Stimulated activated naive CD8-positive, alpha-beta T cell treated with anti-CD3 and anti-CD28 coated beads, Interleukin-15, Interleukin-2, amounts not matched to agents 100 ng/mL and 50 ng/mL, for 24 hours (primary cell): ENCODE measurements around the gene GPALPP1.
"Not testable (repeated sequence)": the region's sequence is repeated elsewhere in the genome, so short reads cannot be mapped to it uniquely, and the experiment has no call there.

Source experiments
- H3K27ac Mint-ChIP-seq: one replicate; pipeline ENCODE4 v1.8.0; 2021; ENCODE audit warnings: mild to moderate bottlenecking, mixed read lengths
- H3K27me3 Mint-ChIP-seq: one replicate; pipeline ENCODE4 v1.8.0; 2021; ENCODE audit warnings: mixed read lengths
- H3K36me3 Mint-ChIP-seq: one replicate; pipeline ENCODE4 v1.8.0; 2021; ENCODE audit warnings: low read depth, mixed read lengths
- H3K4me1 Mint-ChIP-seq: one replicate; pipeline ENCODE4 v1.8.0; 2021; ENCODE audit warnings: low read depth, mixed read lengths
- H3K4me3 Mint-ChIP-seq: one replicate; pipeline ENCODE4 v1.8.0; 2021; ENCODE audit warnings: mild to moderate bottlenecking, mixed read lengths
- H3K9me3 Mint-ChIP-seq: one replicate; pipeline ENCODE4 v1.8.0; 2021; ENCODE audit warnings: mixed read lengths

Gene GPALPP1

DNA sequence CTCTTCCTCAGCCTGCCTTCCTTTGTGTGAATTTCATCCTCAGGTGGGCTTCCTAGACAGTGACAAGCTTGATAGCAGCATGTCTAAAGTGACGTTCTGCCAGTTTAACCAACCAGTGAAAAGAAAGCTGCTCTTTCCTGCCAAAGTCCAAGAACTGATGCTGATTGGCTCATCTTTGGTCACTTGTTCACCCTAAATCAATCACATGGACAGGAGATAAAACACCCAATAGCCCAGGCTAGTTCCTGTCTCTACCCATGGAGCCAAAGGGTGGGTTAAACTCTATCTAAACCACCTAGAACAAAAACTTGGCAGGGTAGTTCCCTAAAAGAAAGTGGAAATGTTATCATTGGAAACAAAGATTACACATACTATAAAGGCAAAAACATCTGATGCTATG lies 50.8 kb downstream of the GPALPP1 start:
- Mint-ChIP-seq H3K9me3 (no peaks in the 10 kb centered on the region), H3K27ac (no peak overlapping the region), H3K4me3 (no peak overlapping the region), H3K27me3 (peaks cover 18% of the 10 kb centered on the region), H3K4me1 (no peaks in the 10 kb centered on the region), H3K36me3 (peaks cover 5% of the 10 kb centered on the region)

DNA sequence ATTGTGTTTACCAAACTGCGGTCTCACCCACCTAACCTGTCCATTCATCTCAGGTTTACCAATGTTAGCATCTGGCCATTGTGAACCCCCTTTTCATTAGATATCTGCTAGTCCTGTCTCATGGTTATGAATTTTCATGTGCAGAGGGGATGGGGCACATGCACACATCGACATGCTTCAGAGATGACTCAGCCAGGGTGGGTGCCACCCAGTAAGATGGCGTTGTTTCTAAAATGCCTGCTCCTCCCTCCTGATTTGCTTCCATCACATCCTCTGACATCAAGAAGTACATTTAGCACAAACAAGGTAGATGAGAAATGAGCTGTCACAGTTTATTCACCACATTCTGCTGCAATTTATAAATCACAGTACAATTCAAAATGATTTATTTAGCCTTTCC lies 51.3 kb downstream of the GPALPP1 start:
- no peaks in the 10 kb centered on the region for H3K4me1 Mint-ChIP-seq
- peaks cover 18% of the 10 kb centered on the region for H3K27me3 Mint-ChIP-seq
- H3K4me3 Mint-ChIP-seq, result no peak overlapping the region
- H3K36me3 Mint-ChIP-seq, result peaks cover 5% of the 10 kb centered on the region
- no peak overlapping the region for H3K27ac Mint-ChIP-seq
- H3K9me3 Mint-ChIP-seq, result no peaks in the 10 kb centered on the region

DNA sequence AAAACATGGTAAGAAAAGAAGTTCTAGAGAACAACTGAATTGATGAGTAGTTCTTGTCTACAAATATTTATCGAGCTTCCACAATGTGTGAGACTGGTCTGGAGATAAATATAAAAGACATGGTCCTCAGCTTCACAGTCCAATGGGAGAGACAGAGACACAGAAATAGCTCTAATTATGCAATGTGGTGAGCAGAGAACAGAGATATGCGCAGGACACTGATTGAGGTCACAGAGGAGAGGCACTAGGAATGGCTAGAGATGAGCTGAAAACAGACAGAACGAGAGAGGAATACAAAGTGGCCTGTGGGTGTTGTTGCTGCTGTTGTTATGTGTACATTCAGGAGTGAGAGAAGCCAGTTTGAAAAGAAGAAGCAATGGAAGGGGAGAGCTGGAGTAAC lies 53.2 kb downstream of the GPALPP1 start:
- no peaks in the 10 kb centered on the region for H3K36me3 Mint-ChIP-seq
- no peaks in the 10 kb centered on the region for H3K9me3 Mint-ChIP-seq
- H3K4me3 Mint-ChIP-seq, result no peak overlapping the region
- peaks cover 31% of the 10 kb centered on the region for H3K27me3 Mint-ChIP-seq
- peaks cover 7% of the 10 kb centered on the region for H3K4me1 Mint-ChIP-seq
- H3K27ac Mint-ChIP-seq, result no peak overlapping the region

DNA sequence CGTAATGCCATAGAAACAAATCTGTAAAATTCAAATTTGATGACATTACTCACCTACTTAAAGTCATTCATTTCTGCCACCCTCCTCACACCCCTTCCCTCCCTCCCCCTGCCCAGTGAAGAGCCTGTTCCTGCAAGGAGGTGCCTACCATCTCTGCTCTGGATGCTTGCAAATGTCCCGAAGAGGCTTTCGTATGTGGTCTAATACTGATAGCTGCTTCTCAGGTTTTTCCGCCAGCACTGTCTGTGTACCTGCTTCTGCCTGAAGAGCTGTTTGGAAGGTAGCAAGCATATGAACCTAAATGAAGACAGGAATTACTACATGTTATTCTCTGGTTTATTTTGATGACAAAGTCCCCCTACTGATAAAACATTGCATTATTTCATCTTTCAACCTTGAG lies 57.1 kb downstream of the GPALPP1 start:
- no peaks in the 10 kb centered on the region for H3K36me3 Mint-ChIP-seq
- peak overlapping the region; percentile 82 for H3K4me3 Mint-ChIP-seq
- no peak overlapping the region for H3K27ac Mint-ChIP-seq
- H3K27me3 Mint-ChIP-seq, result peaks cover 43% of the 10 kb centered on the region
- H3K9me3 Mint-ChIP-seq, result no peaks in the 10 kb centered on the region
- peaks cover 25% of the 10 kb centered on the region for H3K4me1 Mint-ChIP-seq

DNA sequence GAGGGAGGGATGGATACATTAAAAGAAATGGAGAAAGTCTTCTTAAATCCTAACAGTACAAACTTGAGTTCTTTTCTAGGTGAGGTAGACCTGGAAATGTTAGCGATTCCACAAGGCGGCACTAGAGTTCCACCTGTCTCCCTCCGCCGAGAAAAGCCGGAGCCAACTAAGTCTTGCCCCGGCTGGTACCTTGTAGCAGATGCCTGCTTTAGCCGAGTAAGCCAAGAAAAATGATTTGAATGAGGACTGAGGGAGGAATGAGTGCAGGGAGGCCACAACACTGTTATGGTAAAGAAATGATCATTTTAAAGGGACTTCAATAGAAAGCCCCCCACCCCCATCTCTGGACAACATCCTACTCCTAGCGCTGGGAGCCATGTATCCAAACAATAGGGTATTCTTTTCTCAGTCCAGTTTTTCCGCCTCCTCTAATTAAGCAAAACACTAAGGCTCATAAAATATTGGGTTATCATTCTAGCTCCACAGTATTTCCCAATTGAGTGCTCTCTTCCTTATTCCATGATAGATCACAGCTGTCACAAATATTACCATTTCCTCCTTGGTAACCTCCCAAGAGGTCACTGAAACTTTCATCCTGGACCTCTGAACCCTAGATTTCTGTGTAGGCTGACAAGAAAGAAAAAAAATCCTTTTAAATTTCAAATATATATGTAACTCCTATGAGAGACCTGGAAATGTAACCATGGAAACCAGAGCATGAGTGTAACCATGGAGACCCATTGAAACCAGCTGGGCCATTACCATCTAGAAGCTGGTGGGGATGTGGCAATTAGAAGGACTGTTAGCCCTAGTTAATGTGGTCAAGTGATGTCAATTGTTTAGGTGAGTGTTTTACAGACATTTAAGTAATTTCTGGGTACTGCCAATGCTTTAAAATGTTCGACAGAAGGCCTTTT lies 58.3 kb downstream of the GPALPP1 start:
- no peaks in the 10 kb centered on the region for H3K36me3 Mint-ChIP-seq
- peak overlapping the region; percentile 82 for H3K4me3 Mint-ChIP-seq
- H3K27me3 Mint-ChIP-seq, result peaks cover 49% of the 10 kb centered on the region
- no peaks in the 10 kb centered on the region for H3K9me3 Mint-ChIP-seq
- no peak overlapping the region for H3K27ac Mint-ChIP-seq
- H3K4me1 Mint-ChIP-seq, result peaks cover 25% of the 10 kb centered on the region

DNA sequence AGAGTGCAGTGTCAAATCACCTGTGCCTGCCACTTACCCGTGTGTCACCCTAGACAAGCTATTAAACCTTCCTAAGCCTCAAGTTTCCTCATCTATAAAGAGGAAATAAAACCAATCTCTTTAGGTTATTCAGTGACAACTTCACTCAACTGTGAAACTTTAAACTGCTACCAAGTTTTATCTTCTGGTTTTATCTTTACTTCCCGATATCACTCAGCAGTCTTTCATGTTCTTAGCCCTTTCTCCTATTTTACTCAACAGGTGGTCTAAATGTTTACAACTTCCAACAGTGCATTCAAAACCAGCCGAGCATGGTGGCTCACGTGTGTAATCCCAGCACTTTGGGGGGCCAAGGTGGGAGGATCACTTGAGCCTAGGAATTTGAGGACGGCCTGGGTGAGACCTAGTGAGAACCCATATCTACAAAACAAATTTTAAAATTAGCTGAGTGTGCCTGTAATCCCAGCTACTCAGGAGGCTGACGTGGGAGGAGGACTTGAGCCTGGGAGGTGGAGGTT lies 59.6 kb downstream of the GPALPP1 start:
- Mint-ChIP-seq H3K9me3 (no peaks in the 10 kb centered on the region), H3K4me1 (peaks cover 25% of the 10 kb centered on the region), H3K27me3 (peaks cover 50% of the 10 kb centered on the region), H3K27ac (peak overlapping the region; percentile 59), H3K36me3 (no peaks in the 10 kb centered on the region), H3K4me3 (no peak overlapping the region)

DNA sequence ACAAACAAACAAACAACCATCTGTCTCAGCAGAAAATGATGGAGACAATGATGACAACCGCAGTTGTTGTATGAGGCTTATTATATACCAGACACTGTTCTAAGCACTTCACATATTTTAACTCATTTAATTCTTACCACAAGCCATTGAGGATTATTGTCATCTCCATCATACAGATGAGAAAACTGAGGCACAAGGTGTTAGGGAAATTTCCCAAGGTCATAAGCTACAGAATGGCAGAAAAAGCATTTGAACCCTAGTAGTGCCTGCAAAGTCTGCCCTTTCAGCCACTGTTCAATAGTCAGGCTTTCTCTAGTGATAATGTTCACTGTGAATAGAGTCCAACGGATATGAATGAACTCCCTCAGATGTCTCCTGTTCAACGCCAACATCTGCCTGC lies 60.1 kb downstream of the GPALPP1 start:
- Mint-ChIP-seq H3K4me1 (peaks cover 26% of the 10 kb centered on the region), H3K27me3 (peaks cover 51% of the 10 kb centered on the region), H3K27ac (no peak overlapping the region), H3K4me3 (no peak overlapping the region), H3K9me3 (no peaks in the 10 kb centered on the region), H3K36me3 (no peaks in the 10 kb centered on the region)

DNA sequence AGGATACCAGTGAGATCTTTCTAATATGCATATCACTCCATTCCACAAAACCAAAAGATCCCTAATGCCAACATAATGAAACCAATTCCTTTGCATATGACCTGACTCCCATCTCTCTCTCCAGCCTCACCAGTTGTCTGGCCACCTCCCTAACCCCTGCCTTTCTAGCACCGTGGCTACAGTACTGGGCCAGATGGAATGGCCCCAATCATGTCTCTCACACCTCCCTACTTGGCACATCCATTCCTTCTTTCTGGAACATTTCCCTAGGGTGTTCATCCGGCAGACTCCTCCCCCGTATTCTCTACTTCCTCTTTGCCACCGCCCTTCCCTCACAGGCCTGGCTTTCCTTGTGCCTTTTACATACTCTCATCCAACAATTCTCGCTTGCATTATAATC lies 62.0 kb downstream of the GPALPP1 start:
- Mint-ChIP-seq H3K9me3 (no peaks in the 10 kb centered on the region), H3K4me3 (no peak overlapping the region), H3K27ac (no peak overlapping the region), H3K4me1 (peaks cover 45% of the 10 kb centered on the region), H3K36me3 (no peaks in the 10 kb centered on the region), H3K27me3 (peaks cover 47% of the 10 kb centered on the region)

DNA sequence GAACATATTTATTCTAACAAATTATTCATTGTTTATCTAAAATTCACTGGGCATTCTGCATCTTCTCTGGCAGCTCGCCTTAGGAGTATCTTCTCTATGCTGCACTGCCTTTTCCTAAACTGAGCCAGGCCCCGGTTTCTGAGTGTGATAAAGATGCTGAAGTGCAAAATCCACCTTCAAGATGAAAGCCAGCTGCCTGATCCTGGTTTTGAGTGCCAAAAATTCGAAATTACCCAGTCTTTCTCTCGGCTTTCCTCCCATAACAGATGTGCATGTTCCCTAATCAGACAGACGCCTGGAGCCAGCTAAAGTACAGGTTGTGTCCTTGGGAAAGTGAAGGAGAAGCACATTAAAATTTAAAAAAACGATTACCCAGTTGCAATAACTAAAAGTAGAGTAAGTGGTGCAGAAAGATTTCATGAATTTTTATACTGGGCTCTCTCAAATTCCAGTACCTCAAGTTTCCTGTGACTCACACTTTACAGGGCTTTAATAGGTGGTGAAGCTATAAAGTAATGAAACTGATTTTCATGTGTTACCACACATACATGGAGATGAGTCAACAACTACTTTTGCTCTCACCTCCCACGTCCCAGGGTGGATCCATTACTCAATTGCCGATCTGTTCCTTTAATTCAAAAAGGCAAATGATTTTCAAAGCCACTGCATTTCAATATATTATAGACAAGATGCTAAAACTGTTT lies 66.0 kb downstream of the GPALPP1 start:
- Mint-ChIP-seq H3K9me3 (no peaks in the 10 kb centered on the region), H3K27me3 (peaks cover 49% of the 10 kb centered on the region), H3K4me3 (peak overlapping the region; percentile 38), H3K4me1 (peaks cover 39% of the 10 kb centered on the region), H3K36me3 (no peaks in the 10 kb centered on the region), H3K27ac (peak overlapping the region; percentile 38)

DNA sequence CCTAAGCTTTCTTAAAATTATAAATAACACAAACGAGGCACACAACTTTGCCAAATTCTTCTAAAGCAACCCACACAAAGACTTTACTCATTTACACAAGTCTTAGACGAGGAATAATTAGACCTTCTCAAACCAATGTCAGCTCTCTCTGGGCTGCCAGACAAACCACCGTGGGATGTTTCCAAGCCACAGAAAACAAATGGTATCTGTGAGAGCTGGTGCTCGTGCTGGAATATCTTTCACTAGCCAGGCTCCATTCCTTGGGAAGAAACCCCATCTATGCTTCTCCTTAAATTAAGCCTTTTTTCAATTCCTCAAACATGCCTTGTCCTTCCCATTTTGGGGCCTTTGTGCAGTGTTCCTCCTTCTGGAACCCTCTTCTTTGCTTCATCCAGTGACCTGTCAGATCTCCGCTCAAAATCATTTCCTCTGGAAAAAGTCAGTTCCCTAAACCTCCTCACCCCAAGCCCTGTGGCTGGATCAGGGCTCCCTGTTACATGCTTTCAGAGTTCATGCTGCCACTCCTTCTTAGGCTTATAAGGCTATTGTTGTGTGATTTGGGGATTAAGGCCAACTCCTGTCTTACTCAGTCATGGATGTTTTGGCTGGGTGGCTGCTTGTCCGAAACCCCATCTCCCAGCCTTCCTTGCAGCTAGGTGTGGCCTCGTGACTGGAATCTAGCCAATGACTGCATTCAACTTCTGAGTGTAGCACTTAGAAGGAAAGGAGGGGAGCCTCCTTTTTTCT lies 66.7 kb downstream of the GPALPP1 start:
- peaks cover 39% of the 10 kb centered on the region for H3K4me1 Mint-ChIP-seq
- H3K36me3 Mint-ChIP-seq, result no peaks in the 10 kb centered on the region
- H3K27me3 Mint-ChIP-seq, result peaks cover 52% of the 10 kb centered on the region
- peak overlapping the region; percentile 38 for H3K4me3 Mint-ChIP-seq
- H3K9me3 Mint-ChIP-seq, result no peaks in the 10 kb centered on the region
- H3K27ac Mint-ChIP-seq, result peak overlapping the region; percentile 38

DNA sequence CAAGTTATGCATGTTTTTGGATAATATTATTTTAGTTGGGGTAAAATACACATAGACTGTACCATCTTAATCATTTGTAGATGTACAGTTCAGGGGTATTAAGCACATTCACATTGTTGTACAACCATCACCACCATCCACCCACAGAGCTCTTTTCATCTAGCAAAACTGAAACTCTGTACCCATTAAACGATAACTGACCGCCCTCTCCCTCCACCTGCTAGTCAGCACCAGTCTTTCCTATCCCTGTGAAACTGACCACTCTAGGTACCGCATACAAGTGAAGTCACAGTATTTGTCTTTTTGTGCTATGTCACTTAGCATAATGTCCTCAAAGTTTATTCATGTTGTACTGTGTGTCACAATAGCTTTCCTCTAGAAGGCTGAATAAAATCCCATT lies 70.7 kb downstream of the GPALPP1 start:
- no peak overlapping the region for H3K4me3 Mint-ChIP-seq
- no peak overlapping the region for H3K27ac Mint-ChIP-seq

DNA sequence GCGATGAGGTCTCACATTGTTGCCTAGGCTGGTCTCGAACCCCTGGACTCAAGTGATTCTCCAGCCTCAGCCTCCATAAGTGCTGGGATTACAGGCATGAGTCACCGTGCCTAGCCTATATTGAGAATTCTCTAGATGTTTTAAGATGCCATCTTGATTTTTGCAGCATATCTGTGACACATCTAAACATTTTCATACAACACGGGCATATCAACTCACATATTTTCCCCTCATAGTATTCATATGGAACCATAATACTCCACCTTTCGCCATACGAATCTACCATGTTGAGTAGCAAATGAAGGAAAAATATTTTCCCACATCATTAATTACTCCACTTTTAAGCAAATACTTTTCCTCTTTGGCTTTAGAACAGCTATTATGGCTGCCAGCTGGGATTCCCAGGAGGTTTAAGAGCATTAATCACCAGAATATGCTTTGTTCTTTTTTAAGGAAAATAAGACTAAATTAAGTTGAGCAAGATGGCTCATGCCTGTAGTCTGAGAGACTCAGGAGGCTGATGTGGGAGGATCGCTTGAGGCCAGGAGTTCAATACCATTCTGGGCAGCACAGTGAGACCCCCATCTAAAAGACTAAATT lies 74.0 kb downstream of the GPALPP1 start:
- H3K9me3 Mint-ChIP-seq, result no peaks in the 10 kb centered on the region
- peaks cover 4% of the 10 kb centered on the region for H3K4me1 Mint-ChIP-seq
- no peaks in the 10 kb centered on the region for H3K36me3 Mint-ChIP-seq
- peaks cover 43% of the 10 kb centered on the region for H3K27me3 Mint-ChIP-seq
- H3K27ac Mint-ChIP-seq, result no peak overlapping the region
- no peak overlapping the region for H3K4me3 Mint-ChIP-seq

More for the DNA sequence above, 70.7 kb downstream of the GPALPP1 start:
- Mint-ChIP-seq H3K36me3 (no peaks in the 10 kb centered on the region), H3K4me1 (peaks cover 31% of the 10 kb centered on the region), H3K27me3 (peaks cover 34% of the 10 kb centered on the region), H3K9me3 (no peaks in the 10 kb centered on the region)

DNA sequence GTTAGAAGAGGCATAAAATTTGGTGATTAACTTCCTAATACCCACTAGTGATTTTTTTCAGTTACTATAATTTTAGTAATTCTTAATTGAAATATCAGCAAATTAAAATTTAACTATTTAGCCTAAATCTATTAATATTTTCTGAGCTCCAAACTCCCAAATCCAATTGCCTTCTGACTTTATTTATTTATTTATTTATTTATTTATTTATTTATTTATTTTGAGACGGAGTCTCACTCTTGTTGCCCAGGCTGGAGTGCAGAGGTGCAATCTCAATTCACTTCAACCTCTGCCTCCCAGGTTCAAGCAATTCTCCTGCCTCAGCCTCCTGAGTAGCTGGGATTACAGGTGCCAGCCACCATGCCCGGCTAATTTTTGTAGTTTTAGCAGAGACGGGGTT lies 74.6 kb downstream of the GPALPP1 start:
- not testable (repeated sequence) for H3K9me3 Mint-ChIP-seq, H3K4me1 Mint-ChIP-seq, H3K36me3 Mint-ChIP-seq, H3K4me3 Mint-ChIP-seq, H3K27ac Mint-ChIP-seq
- peaks cover 40% of the 10 kb centered on the region for H3K27me3 Mint-ChIP-seq

DNA sequence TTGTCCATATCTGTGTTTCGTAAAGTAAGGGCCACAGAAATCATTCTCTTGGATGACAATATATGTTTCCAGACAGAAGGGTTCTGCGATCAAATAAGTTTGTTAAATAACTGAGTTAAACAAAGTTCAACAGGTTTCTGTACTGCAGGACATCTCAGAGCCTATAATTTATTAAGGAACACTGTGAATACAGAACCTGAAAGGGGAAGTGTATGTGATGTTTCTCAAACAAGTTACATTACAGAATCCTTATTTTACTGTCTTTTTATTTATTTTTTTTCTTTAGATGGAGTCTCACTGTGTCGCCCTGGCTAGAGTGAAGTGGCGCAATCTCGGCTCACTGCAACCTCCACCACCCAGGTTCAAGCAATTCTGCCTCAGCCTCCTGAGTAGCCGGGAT lies 75.6 kb downstream of the GPALPP1 start:
- Mint-ChIP-seq H3K36me3 (no peaks in the 10 kb centered on the region), H3K27ac (no peak overlapping the region), H3K4me3 (no peak overlapping the region), H3K9me3 (no peaks in the 10 kb centered on the region), H3K4me1 (no peaks in the 10 kb centered on the region), H3K27me3 (peaks cover 35% of the 10 kb centered on the region)
